Esophagus squamous epithelium (tissue), 5 donors: ENCODE data around the gene KIF18B. TPM values are rescaled to one million over a fixed set of nuclear protein-coding genes. Genes with fewer than 3 reads are reported as not detected.

ENCODE experiments used
- DNase-seq: peaks from one replicate; lab custom pipeline; 2025; lab: John Stamatoyannopoulos, UW
- H3K27ac ChIP-seq, 4 donors: fragments of 200-600 bp; sonication (generic); one replicate each; pipeline ENCODE4 v1.5.1; 2016 to 2019; ENCODE audit warnings: mild to moderate bottlenecking in 1 of 4
- H3K27me3 ChIP-seq, 4 donors: fragments of 200-600 bp; sonication (generic); 1 replicate in 3 of 4; 2 replicates in 1 of 4; pipeline versions ENCODE4 v1.5.1 to v1.6.0; 2017 to 2021; ENCODE audit warnings: antibody characterized with exemption in 1 of 4
- H3K36me3 ChIP-seq, 3 donors: fragments of 200-600 bp; sonication (generic); one replicate each; pipeline ENCODE4 v1.5.1; 2016 to 2019
- H3K4me1 ChIP-seq, 3 donors: fragments of 200-600 bp; sonication (generic); one replicate each; pipeline ENCODE4 v1.5.1; 2017 to 2019
- H3K4me3 ChIP-seq, 4 donors: fragments of 200-600 bp; sonication (generic); 1 replicate in 3 of 4; 2 replicates in 1 of 4; pipeline ENCODE4 v1.5.1; 2016 to 2019; ENCODE audit warnings: mild to moderate bottlenecking in 2 of 4, moderate library complexity in 1 of 4
- H3K9me3 ChIP-seq, 3 donors: fragments of 200-600 bp; sonication (generic); one replicate each; pipeline ENCODE4 v1.5.1; 2016 to 2019
- POLR2A ChIP-seq, 4 donors: fragments of 450-650 bp; IDR thresholded peaks; one replicate each; pipeline ENCODE4 v1.6.1; 2017; ENCODE audit warnings: antibody characterized with exemption in 4 of 4, mild to moderate bottlenecking in 4 of 4, moderate library complexity in 3 of 4
- WGBS, 2 donors: methylation state at CpG; one replicate each; pipeline ENCODE4 v1.1.5; 2018; 5-methylcytosine and 5-hydroxymethylcytosine counted together
- intact Hi-C: fragments of 100-400 bp; cut with DNase I; formaldehyde crosslinking; loops from one replicate; pipeline ENCODE4 v1.15.0; 2022
- total RNA-seq, 4 donors: library from RNA; depleted of rRNA; stranded (reverse); fragments of >200 nt; gene quantifications; one replicate each; pipeline ENCODE4 v1.1.0, GENCODE V29; 2016
- TF ChIP-seq, protein P1 (sequence below), 6 experiments: fragments of 450-650 bp in 4 of 6; fragments of 200-600 bp in 2 of 6; sonication (generic) in 2 of 6; IDR thresholded peaks; one replicate each; pipeline ENCODE4 v1.5.1; 2016 to 2019; ENCODE audit warnings: antibody characterized with exemption in 6 of 6, mild to moderate bottlenecking in 4 of 6, moderate library complexity in 4 of 6
- donor health status: DM: yes; HTN: yes; CAD: no.

The KIF18B gene
- 10 to 100 TPM in 1 of 4 donors, 1 to 10 TPM in 3; 3.3 to 11.1 (median 4.8) TPM for total RNA-seq

DNA sequence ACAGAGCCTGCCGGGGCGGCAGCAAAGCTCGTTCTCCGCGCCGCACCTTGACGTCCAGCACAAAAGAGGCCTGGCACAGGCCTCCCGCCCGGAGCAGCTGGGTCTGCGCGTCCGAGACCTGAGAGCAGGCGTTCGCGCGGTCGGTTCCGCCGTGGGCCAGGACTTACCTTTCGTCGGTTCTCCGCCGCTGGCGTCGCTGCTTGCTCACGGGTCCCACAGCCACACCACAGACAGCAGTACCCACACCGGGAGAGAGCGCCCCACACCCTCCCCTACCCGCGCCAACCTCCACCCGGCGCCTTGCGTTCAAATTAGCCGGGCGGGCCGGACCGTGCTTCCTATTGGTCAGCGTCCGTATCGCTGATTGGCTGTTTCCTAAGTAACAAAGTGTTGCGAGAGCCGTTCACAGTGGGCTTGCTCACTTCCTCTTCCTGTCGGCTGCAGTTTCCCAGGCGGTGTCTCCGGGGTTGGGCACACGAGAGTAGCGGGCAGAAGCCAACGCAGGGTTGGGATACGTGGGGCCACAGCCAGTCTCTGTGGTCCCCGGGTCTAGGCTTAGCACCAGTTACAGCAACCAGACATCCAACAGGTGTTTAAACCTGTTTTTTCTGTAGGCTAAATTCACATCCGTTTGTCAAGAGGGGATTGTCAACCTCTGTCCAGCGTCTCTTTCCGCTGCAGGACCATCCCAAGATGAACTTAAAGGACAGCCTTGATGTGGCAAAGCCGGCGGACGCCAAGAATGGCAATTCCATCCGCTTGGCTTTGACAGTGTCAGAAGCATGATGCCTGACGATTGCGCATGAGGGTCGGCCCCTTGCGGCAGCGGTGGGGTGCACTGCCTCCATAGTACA lies at the start of gene KIF18B:
KIF18B (minus strand) TSS at position 313 of the 854 bp plus-strand sequence. CDS start 11,429 bp downstream, outside the sequence.
- Histone ChIP-seq H3K36me3 (no peaks in the 10 kb centered on the region), H3K4me3 (peak within 1 kb of the TSS; percentile 42 to 79 (median 66)), H3K27me3 (no peaks in the 10 kb centered on the region), H3K9me3 (no peaks in the 10 kb centered on the region), H3K27ac (peak within 1 kb of the TSS; percentile 51 to 73 (median 59)), H3K4me1 (peaks cover 8 to 22% (median 11%) of the 10 kb centered on the region in 3 donors)
- intact Hi-C loops: no loop called here
- DNase-seq: peak; percentile 78
- TF ChIP-seq, protein P1, sequence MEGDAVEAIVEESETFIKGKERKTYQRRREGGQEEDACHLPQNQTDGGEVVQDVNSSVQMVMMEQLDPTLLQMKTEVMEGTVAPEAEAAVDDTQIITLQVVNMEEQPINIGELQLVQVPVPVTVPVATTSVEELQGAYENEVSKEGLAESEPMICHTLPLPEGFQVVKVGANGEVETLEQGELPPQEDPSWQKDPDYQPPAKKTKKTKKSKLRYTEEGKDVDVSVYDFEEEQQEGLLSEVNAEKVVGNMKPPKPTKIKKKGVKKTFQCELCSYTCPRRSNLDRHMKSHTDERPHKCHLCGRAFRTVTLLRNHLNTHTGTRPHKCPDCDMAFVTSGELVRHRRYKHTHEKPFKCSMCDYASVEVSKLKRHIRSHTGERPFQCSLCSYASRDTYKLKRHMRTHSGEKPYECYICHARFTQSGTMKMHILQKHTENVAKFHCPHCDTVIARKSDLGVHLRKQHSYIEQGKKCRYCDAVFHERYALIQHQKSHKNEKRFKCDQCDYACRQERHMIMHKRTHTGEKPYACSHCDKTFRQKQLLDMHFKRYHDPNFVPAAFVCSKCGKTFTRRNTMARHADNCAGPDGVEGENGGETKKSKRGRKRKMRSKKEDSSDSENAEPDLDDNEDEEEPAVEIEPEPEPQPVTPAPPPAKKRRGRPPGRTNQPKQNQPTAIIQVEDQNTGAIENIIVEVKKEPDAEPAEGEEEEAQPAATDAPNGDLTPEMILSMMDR (IDR thresholded peaks at IDR 0.05): no peak
- TF ChIP-seq POLR2A (IDR thresholded peaks at IDR 0.05): peak in 1 of 4 donors; percentile 76
- WGBS, 2 donors: 3 to 7% methylated on average over 17 to 28 of the region's 62 CpGs

DNA sequence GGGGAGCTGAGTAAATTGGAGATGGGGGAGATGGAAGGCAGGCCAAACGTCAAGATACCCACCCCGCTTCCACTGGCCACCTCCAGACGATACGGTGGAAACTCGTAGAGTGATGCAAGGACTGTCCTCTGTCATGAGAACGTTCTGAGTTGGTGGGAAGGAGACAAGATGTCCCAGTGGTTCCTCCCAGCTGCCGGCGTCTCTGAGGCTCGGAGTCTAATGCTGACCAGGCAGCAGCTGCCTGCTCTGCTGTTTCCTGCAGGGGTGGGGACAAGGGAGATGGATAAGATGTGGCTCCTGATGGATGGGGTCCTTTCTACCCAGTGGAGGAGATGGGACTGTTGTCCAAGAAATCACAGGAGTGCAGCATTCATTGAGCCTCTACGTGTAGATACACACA lies 48.7 kb upstream of the KIF18B start:
- TF ChIP-seq, protein P1 (IDR thresholded peaks at IDR 0.05): no peak
- TF ChIP-seq POLR2A (IDR thresholded peaks at IDR 0.05): no peak
- DNase-seq: no peak
- no peaks in the 10 kb centered on the region for H3K4me1 ChIP-seq
- no peak overlapping the region for H3K27ac ChIP-seq
- intact Hi-C loops: no loop called here
- H3K36me3 ChIP-seq: no peaks in the 10 kb centered on the region
- 71 to 78% methylated on average over 5 to 10 of the region's 10 CpGs for WGBS, 2 donors
- H3K9me3 ChIP-seq: no peaks in the 10 kb centered on the region
- H3K4me3 ChIP-seq: no peak overlapping the region
- peaks cover 0 to 11% (median 0%) of the 10 kb centered on the region in 4 donors for H3K27me3 ChIP-seq

DNA sequence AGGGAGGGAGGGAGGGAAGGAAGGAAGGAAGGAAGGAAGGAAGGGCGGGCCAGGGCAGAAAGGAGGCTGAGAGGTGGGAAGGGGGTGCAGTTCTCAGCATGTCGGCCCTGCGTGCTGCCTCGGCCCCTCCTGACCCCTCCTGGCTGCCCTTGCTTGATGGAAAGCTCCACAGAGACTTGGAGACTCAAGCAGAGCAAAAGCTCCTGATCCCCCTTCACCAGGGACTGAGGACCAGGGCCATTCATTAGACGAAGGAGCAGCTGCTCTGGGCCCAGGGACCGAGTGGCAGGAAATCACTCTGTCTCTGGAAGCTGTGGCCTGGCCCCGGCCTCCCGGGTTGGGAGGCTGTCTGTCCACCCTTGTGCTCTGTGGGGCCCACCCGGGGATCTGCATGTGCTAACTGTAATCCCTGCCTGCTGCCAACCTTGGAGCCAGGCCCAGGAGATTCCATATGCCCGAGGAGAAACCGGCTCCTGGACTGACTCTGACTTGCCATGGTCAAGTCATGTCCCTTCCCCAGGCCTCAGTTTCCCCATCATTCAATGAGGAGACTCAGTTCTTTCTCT lies 47.9 kb upstream of the KIF18B start:
- no peaks in the 10 kb centered on the region for H3K9me3 ChIP-seq
- peaks cover 0 to 11% (median 0%) of the 10 kb centered on the region in 4 donors for H3K27me3 ChIP-seq
- no peak overlapping the region for H3K4me3 ChIP-seq
- H3K36me3 ChIP-seq: no peaks in the 10 kb centered on the region
- TF ChIP-seq POLR2A (IDR thresholded peaks at IDR 0.05): no peak
- TF ChIP-seq, protein P1 (IDR thresholded peaks at IDR 0.05): no peak
- intact Hi-C loops: no loop called here
- no peak overlapping the region for H3K27ac ChIP-seq
- no peak for DNase-seq
- no peaks in the 10 kb centered on the region for H3K4me1 ChIP-seq
- 44 to 55% methylated on average over 4 to 11 of the region's 11 CpGs for WGBS, 2 donors

DNA sequence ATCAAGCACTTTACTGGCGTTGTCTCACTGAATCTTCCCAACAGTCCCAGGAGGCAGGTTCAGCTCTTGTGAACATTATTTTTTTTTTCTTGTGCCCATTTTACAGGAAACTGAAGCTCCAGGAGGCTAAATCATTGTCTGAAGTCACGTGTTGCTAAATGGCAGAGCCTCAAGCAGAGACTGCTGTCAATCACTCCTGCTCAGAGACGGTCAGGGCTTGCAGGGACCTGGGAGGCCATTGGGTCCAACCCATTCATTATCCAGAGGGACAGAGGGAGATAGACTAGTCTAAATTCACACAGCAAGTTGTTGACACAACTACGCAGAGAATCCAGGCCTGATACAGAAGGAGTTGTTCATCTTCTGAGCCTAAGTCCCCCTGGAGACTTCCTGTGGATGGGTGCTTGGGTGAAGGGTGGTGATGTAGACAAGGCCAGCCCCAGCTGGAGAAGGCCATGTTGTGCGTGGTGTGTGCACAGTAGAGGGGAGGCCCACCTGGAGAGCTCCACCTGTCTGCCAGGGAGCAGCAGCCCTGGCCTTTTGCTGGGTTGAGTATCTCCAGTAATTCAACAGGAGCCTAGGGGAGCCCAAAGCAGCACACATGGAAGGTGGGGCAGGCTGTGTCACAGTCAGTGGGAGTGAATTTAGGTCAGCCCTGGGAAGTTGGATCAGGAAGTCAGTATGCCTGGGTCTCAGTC lies 44.8 kb upstream of the KIF18B start:
- Histone ChIP-seq H3K9me3 (no peaks in the 10 kb centered on the region), H3K27ac (no peak overlapping the region), H3K4me1 (peaks cover 0 to 6% (median 5%) of the 10 kb centered on the region in 3 donors), H3K4me3 (no peak overlapping the region), H3K27me3 (peaks cover 0 to 38% (median 1%) of the 10 kb centered on the region in 4 donors), H3K36me3 (no peaks in the 10 kb centered on the region)
- no peak for TF ChIP-seq POLR2A (IDR thresholded peaks at IDR 0.05)
- TF ChIP-seq, protein P1 (IDR thresholded peaks at IDR 0.05): no peak
- intact Hi-C loops: no loop called here
- DNase-seq: no peak
- WGBS, 2 donors: 79 to 80% methylated on average over 4 to 5 of the region's 5 CpGs
